H1 (cell line): ENCODE data around the gene SORCS3. TPM values are rescaled to one million over a fixed set of nuclear protein-coding genes. Genes with fewer than 3 reads are reported as not detected.

ENCODE experiments used
- CTCF ChIA-PET: fragments of 300-600 bp; sonication (Branson Sonifier 250); formaldehyde crosslinking; loops from one replicate; lab custom pipeline; 2021; ENCODE audit not compliant: partially characterized antibody; lab: Charles Lee
- POLR2A ChIA-PET: fragments of 300-600 bp; sonication (Branson Sonifier 250); formaldehyde crosslinking; loops from one replicate; lab custom pipeline; 2021; ENCODE audit warnings: inconsistent platforms; ENCODE audit not compliant: partially characterized antibody; lab: Charles Lee
- DNase-seq, 2 experiments: peaks; one replicate each; pipeline versions ENCODE4 v3.0.0 to v3.0.0-alpha.2; 2010 to 2022; ENCODE audit warnings: low spot score in 2 of 2, low read depth in 1 of 2, mixed read lengths in 1 of 2
- FAIRE-seq: peaks from 2 replicates; lab custom pipeline; 2011; peaks lifted over from hg19 to GRCh38; lab: Jason Lieb, UNC
- H2AFZ ChIP-seq: 2 replicates; pipeline ENCODE4 v1.8.1; 2012; ENCODE audit warnings: low read length, inconsistent platforms
- H2AK5ac ChIP-seq: 2 replicates; pipeline ENCODE4 v1.6.1; 2013; ENCODE audit warnings: low read depth, low read length
- H2BK120ac ChIP-seq: replicated peaks from 2 replicates; pipeline ENCODE3; 2013; ENCODE audit warnings: low read depth, low read length, inconsistent platforms
- H2BK12ac ChIP-seq: 2 replicates; pipeline ENCODE4 v1.6.1; 2013; ENCODE audit warnings: low read depth, low read length
- H2BK15ac ChIP-seq: 2 replicates; pipeline ENCODE4 v1.6.1; 2013; ENCODE audit warnings: low read length
- H2BK20ac ChIP-seq: 2 replicates; pipeline ENCODE4 v1.6.1; 2013; ENCODE audit warnings: low read length
- H2BK5ac ChIP-seq: 2 replicates; pipeline ENCODE4 v1.6.1; 2013; ENCODE audit warnings: low read depth, low read length
- H3K14ac ChIP-seq: 2 replicates; pipeline ENCODE4 v1.6.1; 2013; ENCODE audit warnings: inconsistent platforms; ENCODE audit not compliant: insufficient read length
- H3K18ac ChIP-seq: 2 replicates; pipeline ENCODE4 v1.6.1; 2013; ENCODE audit warnings: low read length; ENCODE audit errors: extremely low read depth
- H3K23ac ChIP-seq: 2 replicates; pipeline ENCODE4 v1.6.1; 2013; ENCODE audit warnings: inconsistent platforms; ENCODE audit not compliant: insufficient read length
- H3K23me2 ChIP-seq: 2 replicates; pipeline ENCODE4 v1.6.1; 2013; ENCODE audit warnings: low read depth, low read length
- H3K27ac ChIP-seq: 2 replicates; pipeline ENCODE4 v1.6.1; 2011; ENCODE audit warnings: low read depth, low read length, inconsistent platforms
- H3K27me3 ChIP-seq, 4 experiments: replicated peaks in 1 of 4; 1 replicate in 1 of 4; 2 replicates in 3 of 4; pipeline versions ENCODE4 v1.6.1 to v1.8.1; 2011 to 2013; ENCODE audit warnings: low read length in 3 of 4, mild to moderate bottlenecking in 3 of 4, inconsistent platforms in 2 of 4, mixed read lengths in 2 of 4, moderate library complexity in 1 of 4; ENCODE audit not compliant: control insufficient read depth in 3 of 4, insufficient read depth in 3 of 4; ENCODE audit errors: extremely low read depth in 1 of 4
- H3K36me3 ChIP-seq, 4 experiments: 2 replicates each; pipeline versions ENCODE4 v1.6.1 to v1.8.1; 2011 to 2013; ENCODE audit warnings: mild to moderate bottlenecking in 4 of 4, low read length in 3 of 4, moderate library complexity in 2 of 4, control low read depth in 1 of 4, inconsistent platforms in 1 of 4; ENCODE audit not compliant: insufficient read depth in 4 of 4, control insufficient read depth in 2 of 4
- H3K4ac ChIP-seq: replicated peaks from 2 replicates; pipeline ENCODE3; 2013; ENCODE audit warnings: low read length, low read depth, mixed read lengths, inconsistent platforms; ENCODE audit not compliant: insufficient read length
- H3K4me1 ChIP-seq, 4 experiments: replicated peaks in 1 of 4; 1 replicate in 1 of 4; 2 replicates in 3 of 4; pipeline versions ENCODE4 v1.6.1 to v1.8.1; 2011 to 2013; ENCODE audit warnings: low read length in 3 of 4, inconsistent platforms in 2 of 4, mixed read lengths in 1 of 4; ENCODE audit not compliant: insufficient read depth in 4 of 4, control insufficient read depth in 3 of 4
- H3K4me2 ChIP-seq, 2 experiments: 2 replicates each; pipeline versions ENCODE4 v1.6.1 to v1.8.1; 2011 to 2013; ENCODE audit warnings: low read depth in 2 of 2, low read length in 2 of 2, control low read depth in 1 of 2, inconsistent platforms in 1 of 2, mild to moderate bottlenecking in 1 of 2; ENCODE audit not compliant: insufficient read depth in 1 of 2
- H3K4me3 ChIP-seq, 4 experiments: fragments of 200-600, 300-600 bp in 1 of 4; sonication (generic), shearing (Covaris generic), sonication (Bioruptor Twin) in 1 of 4; 2 replicates each; pipeline versions ENCODE4 v1.5.1 to v1.8.1; 2011 to 2016; ENCODE audit warnings: low read length in 4 of 4, low read depth in 3 of 4, control low read depth in 2 of 4, inconsistent platforms in 2 of 4, mild to moderate bottlenecking in 2 of 4, mixed read lengths in 1 of 4, moderate library complexity in 1 of 4; ENCODE audit not compliant: insufficient read depth in 2 of 4; ENCODE audit errors: extremely low read depth in 1 of 4
- H3K56ac ChIP-seq: replicated peaks from 2 replicates; pipeline ENCODE3; 2013; ENCODE audit warnings: low read depth, mild to moderate bottlenecking, mixed read lengths, low read length, inconsistent platforms; ENCODE audit not compliant: insufficient read length
- H3K79me1 ChIP-seq: 2 replicates; pipeline ENCODE4 v1.6.1; 2013; ENCODE audit warnings: low read depth, low read length, control low read depth
- H3K79me2 ChIP-seq, 2 experiments: 2 replicates each; pipeline versions ENCODE4 v1.6.1 to v1.8.1; 2012 to 2013; ENCODE audit warnings: low read length in 2 of 2, mild to moderate bottlenecking in 2 of 2, inconsistent platforms in 1 of 2; ENCODE audit not compliant: insufficient read depth in 2 of 2, control insufficient read depth in 1 of 2
- H3K9ac ChIP-seq, 4 experiments: replicated peaks in 1 of 4; 1 replicate in 1 of 4; 2 replicates in 3 of 4; pipeline versions ENCODE4 v1.6.1 to v1.8.1; 2011 to 2013; ENCODE audit warnings: low read depth in 3 of 4, low read length in 3 of 4, control low read depth in 2 of 4, mild to moderate bottlenecking in 2 of 4, moderate library complexity in 2 of 4, inconsistent platforms in 1 of 4; ENCODE audit errors: extremely low read depth in 1 of 4
- H3K9me3 ChIP-seq, 2 experiments: 2 replicates each; pipeline versions ENCODE4 v1.6.1 to v1.8.1; 2012 to 2013; ENCODE audit warnings: mild to moderate bottlenecking in 2 of 2, moderate library complexity in 2 of 2, control low read depth in 1 of 2, inconsistent platforms in 1 of 2, low read depth in 1 of 2, low read length in 1 of 2, mixed read lengths in 1 of 2; ENCODE audit not compliant: insufficient read depth in 2 of 2
- H4K20me1 ChIP-seq, 2 experiments: replicated peaks in 1 of 2; 2 replicates each; pipeline versions ENCODE3 to v1.8.1; 2011 to 2013; ENCODE audit warnings: inconsistent platforms in 2 of 2, low read length in 2 of 2, mild to moderate bottlenecking in 1 of 2; ENCODE audit not compliant: insufficient read depth in 2 of 2, control insufficient read depth in 1 of 2
- H4K5ac ChIP-seq: 2 replicates; pipeline ENCODE4 v1.6.1; 2013; ENCODE audit warnings: low read length, low read depth, mixed read lengths, inconsistent platforms; ENCODE audit not compliant: insufficient read length
- H4K8ac ChIP-seq: 2 replicates; pipeline ENCODE4 v1.8.0; 2013; ENCODE audit warnings: mild to moderate bottlenecking, moderate library complexity, low read length, inconsistent platforms; ENCODE audit not compliant: insufficient read depth; ENCODE audit errors: extremely low read depth
- H4K91ac ChIP-seq: replicated peaks from 2 replicates; pipeline ENCODE3; 2013; ENCODE audit warnings: low read length, mixed read lengths, inconsistent platforms; ENCODE audit not compliant: insufficient read length
- ASH2L ChIP-seq: fragments of 200-600, 300-600 bp; sonication (generic); IDR thresholded peaks from one replicate; pipeline ENCODE4 v1.7.1; 2017; ENCODE audit warnings: low read length
- BACH1 ChIP-seq: IDR thresholded peaks from 2 replicates; pipeline ENCODE4 v1.6.1; 2012; ENCODE audit warnings: low read length, improper control_type of control experiment
- EGR1 ChIP-seq: IDR thresholded peaks from 2 replicates; pipeline ENCODE4 v1.6.1; 2011; ENCODE audit warnings: low read depth, low read length, borderline replicate concordance
- HDAC2 ChIP-seq, 2 experiments: fragments of 300-600 bp in 1 of 2; sonication (generic) in 1 of 2; IDR thresholded peaks; 2 replicates each; pipeline ENCODE4 v1.6.1; 2011 to 2012; ENCODE audit warnings: low read depth in 2 of 2, low read length in 2 of 2, mild to moderate bottlenecking in 2 of 2, moderate library complexity in 2 of 2, borderline replicate concordance in 1 of 2, inconsistent platforms in 1 of 2
- MAFK ChIP-seq: IDR thresholded peaks from 2 replicates; pipeline ENCODE4 v1.6.1; 2012; ENCODE audit warnings: low read depth, mild to moderate bottlenecking, improper control_type of control experiment, low read length
- POLR2A ChIP-seq, 2 experiments: IDR thresholded peaks; 1 replicate in 1 of 2; 2 replicates in 1 of 2; pipeline ENCODE4 v1.6.1; 2011; ENCODE audit warnings: low read depth in 2 of 2, low read length in 2 of 2, mild to moderate bottlenecking in 2 of 2; ENCODE audit errors: control extremely low read depth in 1 of 2
- POU5F1 ChIP-seq: IDR thresholded peaks from 2 replicates; pipeline ENCODE4 v1.6.1; 2011; ENCODE audit warnings: low read depth, mild to moderate bottlenecking, low read length, moderate library complexity
- SIN3A ChIP-seq, 2 experiments: IDR thresholded peaks in 1 of 2; conservative IDR thresholded peaks in 1 of 2; 2 replicates each; pipeline ENCODE4 v1.6.1; 2011 to 2012; ENCODE audit warnings: low read length in 2 of 2, improper control_type of control experiment in 1 of 2, low read depth in 1 of 2, mild to moderate bottlenecking in 1 of 2
- SP2 ChIP-seq: IDR thresholded peaks from 2 replicates; pipeline ENCODE4 v1.6.1; 2012; ENCODE audit warnings: mild to moderate bottlenecking, low read length, inconsistent platforms
- SRF ChIP-seq: IDR thresholded peaks from 2 replicates; pipeline ENCODE4 v1.6.1; 2011; ENCODE audit warnings: mild to moderate bottlenecking, low read depth, low read length, moderate library complexity
- TAF1 ChIP-seq: IDR thresholded peaks from 2 replicates; pipeline ENCODE4 v1.6.1; 2011; ENCODE audit warnings: mild to moderate bottlenecking, low read depth, low read length
- WGBS, 2 experiments: shearing (Covaris generic) in 1 of 2; methylation state at CpG; one replicate each; pipeline versions ENCODE4 v1.1.6 to v1.1.7; 2013 to 2015; ENCODE audit warnings: low lambda C conversion rate in 2 of 2, mixed read lengths in 2 of 2, inconsistent platforms in 1 of 2, low coverage in 1 of 2, missing lambda C conversion rate in 1 of 2; ENCODE audit not compliant: insufficient replicate concordance in 2 of 2, insufficient coverage in 1 of 2, insufficient read length in 1 of 2; ENCODE audit errors: extremely low coverage in 1 of 2, missing lambda C conversion rate in 1 of 2; 5-methylcytosine and 5-hydroxymethylcytosine counted together
- polyA plus RNA-seq, 7 experiments: library from polyadenylated mRNA; depleted of rRNA in 3 of 7; stranded (reverse) in 5 of 7; unstranded in 2 of 7; fragments of >200 nt in 5 of 7; fragments of 200-250 nt in 2 of 7; gene quantifications; 1 replicate in 5 of 7; 2 replicates in 1 of 7; 4 replicates in 1 of 7; pipeline versions ENCODE4 v1.2.1 to v1.2.3, GENCODE V29; 2011 to 2013; ENCODE audit warnings: missing spikeins in 2 of 7, mixed read lengths in 2 of 7
- total RNA-seq: library from RNA; stranded (reverse); fragmentation: NEBNext Ultra II Directional; extraction: Animal tissue kit (Norgen Biotek cat#: 25700); gene quantifications from 2 replicates; pipeline ENCODE4 v1.2.1, GENCODE V29; 2021
- TF ChIP-seq, protein P1 (sequence below): IDR thresholded peaks from 2 replicates; pipeline ENCODE4 v1.6.1; 2011; ENCODE audit warnings: low read length, improper control_type of control experiment

SORCS3 gene
- total and polyA plus RNA-seq, 2 of the 8 experiments (the other 6 are each of a cell fraction or from before 2014, with no cell fraction given): 0.26 to 0.88 TPM

DNA sequence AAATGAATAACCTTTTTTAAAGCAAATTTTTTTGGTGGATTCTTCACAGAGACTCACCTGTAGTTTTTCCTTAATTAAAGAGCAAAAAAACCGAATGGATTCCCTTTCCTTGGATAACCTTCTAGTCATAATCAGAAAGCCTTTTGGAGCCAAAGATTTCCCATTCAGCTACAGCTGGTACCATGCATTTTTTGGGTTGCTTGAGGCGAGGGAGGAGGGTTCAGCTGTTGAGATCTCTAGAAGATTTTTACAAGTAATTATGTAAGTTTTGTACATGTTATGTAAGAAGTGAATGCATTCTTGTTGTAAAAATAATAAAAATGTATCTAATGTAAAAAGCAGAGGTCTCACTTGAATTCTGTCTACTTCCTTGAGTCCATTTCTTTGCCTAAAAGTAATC lies 463.2 kb downstream of the SORCS3 start:
- WGBS, 2 experiments: 83% methylated on average over 2 of the region's 2 CpGs; no CpG with 5 or more reads in 1 of the 2 experiments

More for the DNA sequence above, 463.2 kb downstream of the SORCS3 start:
- Histone ChIP-seq H3K9ac (no peak overlapping the region), H3K18ac (no peak overlapping the region), H3K56ac (no peak overlapping the region), H3K14ac (no peak overlapping the region), H3K4ac (no peak overlapping the region), H3K4me1 (peaks cover 1 to 12% (median 9%) of the 10 kb centered on the region in 4 experiments; a peak in 5 of 7 replicates), H3K23me2 (no peaks in the 10 kb centered on the region), H3K79me1 (no peaks in the 10 kb centered on the region), H2BK20ac (no peak overlapping the region), H4K8ac (no peak overlapping the region), H2AK5ac (no peak overlapping the region), H4K91ac (no peak overlapping the region), H2BK12ac (no peak overlapping the region), H3K36me3 (no peaks in the 10 kb centered on the region), H2BK120ac (no peak overlapping the region), H2AFZ (no peak overlapping the region), H3K23ac (no peak overlapping the region), H4K20me1 (no peaks in the 10 kb centered on the region), H3K4me3 (no peak overlapping the region), H3K27ac (no peak overlapping the region), H3K4me2 (no peak overlapping the region), H3K9me3 (no peaks in the 10 kb centered on the region), H3K79me2 (no peaks in the 10 kb centered on the region), H3K27me3 (no peaks in the 10 kb centered on the region; a peak in 1 of 7 replicates), H4K5ac (no peak overlapping the region), H2BK5ac (no peak overlapping the region), H2BK15ac (no peak overlapping the region)
- ChIA-PET CTCF (interaction anchor here (1.2 kb wide), 1 partner anchor 10 kb away, joined by 4 read pairs; no protein-coding TSS in a partner anchor), POLR2A (no interaction called here)
- DNase-seq: no peak
- no peak for TF ChIP-seq POU5F1
- TF ChIP-seq MAFK: no peak
- no peak for TF ChIP-seq TAF1
- TF ChIP-seq EGR1: no peak
- no peak for TF ChIP-seq HDAC2 (IDR thresholded peaks at IDR 0.05; ENCODE audit: borderline replicate concordance in 1 of 2, low read depth in 2 of 2, low read length in 2 of 2)
- no peak for TF ChIP-seq SRF
- TF ChIP-seq, protein P1, sequence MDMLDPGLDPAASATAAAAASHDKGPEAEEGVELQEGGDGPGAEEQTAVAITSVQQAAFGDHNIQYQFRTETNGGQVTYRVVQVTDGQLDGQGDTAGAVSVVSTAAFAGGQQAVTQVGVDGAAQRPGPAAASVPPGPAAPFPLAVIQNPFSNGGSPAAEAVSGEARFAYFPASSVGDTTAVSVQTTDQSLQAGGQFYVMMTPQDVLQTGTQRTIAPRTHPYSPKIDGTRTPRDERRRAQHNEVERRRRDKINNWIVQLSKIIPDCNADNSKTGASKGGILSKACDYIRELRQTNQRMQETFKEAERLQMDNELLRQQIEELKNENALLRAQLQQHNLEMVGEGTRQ: no peak
- TF ChIP-seq BACH1: no peak
- TF ChIP-seq POLR2A (IDR thresholded peaks at IDR 0.05; ENCODE audit: control extremely low read depth in 1 of 2, low read depth in 2 of 2, low read length in 2 of 2): no peak
- no peak for TF ChIP-seq SP2
- TF ChIP-seq ASH2L: no peak
- TF ChIP-seq SIN3A (conservative IDR thresholded peaks at IDR 0.05 in 1 of 2, IDR thresholded peaks at IDR 0.05 in 1 of 2; ENCODE audit: low read depth in 1 of 2, low read length in 2 of 2): no peak
- FAIRE-seq: no peak
